DMS153 treated with DMSO at 0.1 percent for 48 hours (cell line): ENCODE data around the gene NUP43.
"Not testable (repeated sequence)": the region's sequence is repeated elsewhere in the genome, so short reads cannot be mapped to it uniquely, and the experiment has no call there.

Source experiments
- DNase-seq: peaks from one replicate; lab custom pipeline; 2025; ENCODE audit not compliant: unreplicated experiment; lab: John Stamatoyannopoulos, UW

NUP43 gene

DNA sequence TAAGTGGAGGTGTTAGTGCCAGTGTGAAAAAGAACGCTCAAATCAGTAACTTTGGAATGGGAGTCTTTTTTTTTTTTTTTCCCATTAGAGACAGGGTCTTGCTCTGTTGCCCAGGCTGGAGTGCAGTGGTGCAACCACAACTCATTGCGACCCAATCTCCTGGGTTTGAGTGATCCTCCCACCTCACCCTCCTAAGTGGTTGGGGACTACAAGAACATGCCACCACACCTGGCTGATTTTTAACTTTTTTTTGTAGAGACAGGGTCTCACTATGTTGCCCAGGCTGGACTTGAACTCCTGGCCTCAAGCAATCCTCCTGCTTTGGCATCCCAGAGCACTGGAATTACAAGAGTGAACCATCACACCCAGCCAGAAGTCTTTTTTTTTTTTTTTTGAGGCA lies 48.2 kb downstream of the NUP43 start:
- DNase-seq = no peak

DNA sequence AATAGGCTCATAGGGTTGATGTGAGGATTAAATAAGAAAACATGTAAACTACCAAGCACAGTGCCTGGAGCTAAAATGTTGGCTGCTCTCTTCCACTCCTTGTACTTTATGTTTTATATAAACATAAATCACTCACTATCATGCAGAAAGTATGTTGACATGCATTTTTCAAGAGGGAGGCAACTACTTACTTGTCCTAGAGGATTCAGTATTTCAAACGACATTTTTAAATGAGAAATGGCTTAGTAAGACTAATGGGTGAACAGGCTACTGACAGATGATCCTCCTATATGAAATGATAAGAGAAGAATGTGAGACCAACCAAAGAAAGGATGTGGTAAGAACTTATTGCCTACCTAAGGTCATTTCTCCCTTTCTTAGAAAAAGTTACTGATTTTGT lies 49.4 kb downstream of the NUP43 start:
- DNase-seq = no peak

DNA sequence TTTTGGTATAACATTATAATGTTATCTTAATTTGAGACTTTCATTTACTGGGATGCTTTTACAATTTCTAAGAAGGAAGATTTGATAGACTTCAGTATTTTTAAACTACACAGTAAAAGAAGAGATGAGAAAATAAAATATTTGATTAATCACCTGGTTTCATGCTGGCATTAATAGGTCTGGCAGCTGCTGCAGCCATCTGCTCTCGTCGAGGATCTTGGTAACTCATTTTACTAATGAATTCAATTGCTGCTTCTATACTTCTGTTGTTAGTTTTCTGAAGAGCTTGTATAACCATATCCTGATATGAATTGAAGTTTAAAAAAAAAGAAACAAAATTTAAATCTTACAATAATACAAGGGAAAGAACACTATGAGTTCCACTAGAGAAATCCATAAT lies 51.4 kb downstream of the NUP43 start:
- DNase-seq = no peak

DNA sequence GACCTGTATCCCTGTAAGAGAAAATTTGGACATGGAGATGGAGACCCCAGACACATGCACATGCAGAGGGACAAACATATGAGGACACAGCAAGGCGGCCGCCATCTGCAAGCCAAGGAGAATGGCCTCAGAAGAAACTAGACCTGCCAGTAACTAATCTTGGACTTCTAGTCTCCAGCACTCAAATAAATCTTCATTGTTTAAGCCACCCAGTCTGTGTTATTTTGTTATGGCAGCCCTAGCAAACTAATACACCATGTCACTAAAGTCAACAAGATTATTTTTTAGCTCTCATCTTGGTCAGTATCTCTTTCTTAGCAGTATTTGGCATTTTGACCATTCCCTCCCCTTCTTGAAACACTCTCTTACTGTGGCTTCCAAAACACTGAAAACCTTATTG lies 55.1 kb downstream of the NUP43 start:
- no peak for DNase-seq

DNA sequence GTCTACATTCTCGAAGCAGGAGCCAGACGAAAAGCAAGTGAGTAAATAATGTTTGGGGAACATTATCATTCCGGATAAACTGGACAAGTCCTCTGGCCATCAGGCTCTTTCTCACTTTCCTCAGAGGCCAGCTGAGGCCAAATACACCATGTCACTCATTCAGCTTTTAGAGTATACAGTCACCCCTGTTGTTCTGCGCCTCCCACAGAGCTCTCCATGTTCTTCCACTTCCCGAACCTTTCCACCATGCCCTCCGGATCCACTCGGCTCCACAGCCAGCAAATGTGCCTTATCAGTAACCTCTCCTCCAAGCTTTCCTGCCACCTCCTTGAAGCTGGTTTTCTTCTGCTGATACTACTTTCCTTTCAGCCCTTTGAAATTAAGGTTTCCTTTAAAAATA lies 60.1 kb downstream of the NUP43 start:
- no peak for DNase-seq

DNA sequence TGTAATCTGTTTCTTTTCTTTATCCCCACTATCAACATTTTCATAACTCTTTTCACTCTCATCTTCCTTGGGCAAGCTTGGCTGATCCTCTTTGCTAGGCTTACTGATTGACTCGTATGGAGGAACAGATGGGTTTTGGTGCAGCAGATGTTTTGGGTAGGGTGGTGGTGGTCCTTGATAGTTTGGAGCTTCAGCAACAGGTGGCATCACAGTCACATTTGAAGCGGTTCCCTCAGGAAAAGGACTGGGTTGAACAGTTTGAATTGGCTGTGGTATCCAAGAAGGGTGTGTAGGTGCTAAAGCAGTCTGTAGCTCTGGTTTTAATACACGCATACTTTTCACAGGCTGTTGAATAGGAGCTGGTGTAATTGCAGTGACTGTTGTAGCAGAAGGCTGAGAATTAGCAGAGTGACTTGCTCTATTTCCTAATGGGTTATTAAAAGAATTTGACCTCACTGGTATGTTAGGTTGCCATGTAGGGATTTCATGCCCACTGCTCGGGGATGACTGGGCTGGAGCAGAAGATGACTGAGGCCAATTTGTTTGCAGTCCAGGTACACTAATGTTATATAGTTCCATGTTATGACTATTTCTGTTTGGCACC lies 63.0 kb downstream of the NUP43 start:
- DNase-seq = no peak

DNA sequence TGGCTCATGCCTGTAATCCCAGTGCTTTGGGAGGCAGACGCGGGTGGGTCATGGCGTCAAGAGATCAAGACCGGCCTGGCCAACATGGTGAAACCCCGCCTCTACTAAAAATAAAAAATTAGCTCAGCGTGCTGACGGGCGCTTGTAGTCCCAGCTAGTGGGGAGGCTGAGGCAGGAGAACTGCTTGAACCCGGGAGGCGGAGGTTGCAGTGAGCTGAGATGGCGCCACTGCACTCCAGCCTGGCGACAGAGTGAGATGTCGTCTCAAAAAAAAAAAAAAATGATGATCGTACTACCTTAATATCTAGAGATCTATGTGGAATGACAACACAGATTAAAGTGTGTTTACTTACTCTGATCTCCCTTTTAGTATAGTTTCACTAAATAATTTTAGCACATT lies 64.5 kb downstream of the NUP43 start:
- not testable (repeated sequence) for DNase-seq

DNA sequence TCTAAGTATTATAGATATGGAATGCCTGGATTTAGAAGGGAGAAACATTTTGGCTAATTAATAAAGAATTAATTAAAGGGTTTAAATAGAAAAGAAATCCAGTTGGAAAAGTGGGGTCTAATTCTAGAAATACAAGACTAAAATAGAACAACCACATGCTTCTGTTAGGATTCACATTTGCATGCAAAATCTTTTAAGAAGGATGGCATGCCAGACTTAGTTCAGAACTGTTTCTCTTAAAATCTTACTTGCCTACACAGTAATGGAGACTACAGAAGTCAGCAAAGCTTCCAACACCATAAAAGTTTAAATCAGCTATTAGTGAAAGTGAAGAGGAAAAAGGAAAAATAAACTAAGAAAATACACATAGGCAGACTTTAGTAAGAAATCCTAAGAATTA lies 65.1 kb downstream of the NUP43 start:
- no peak for DNase-seq

DNA sequence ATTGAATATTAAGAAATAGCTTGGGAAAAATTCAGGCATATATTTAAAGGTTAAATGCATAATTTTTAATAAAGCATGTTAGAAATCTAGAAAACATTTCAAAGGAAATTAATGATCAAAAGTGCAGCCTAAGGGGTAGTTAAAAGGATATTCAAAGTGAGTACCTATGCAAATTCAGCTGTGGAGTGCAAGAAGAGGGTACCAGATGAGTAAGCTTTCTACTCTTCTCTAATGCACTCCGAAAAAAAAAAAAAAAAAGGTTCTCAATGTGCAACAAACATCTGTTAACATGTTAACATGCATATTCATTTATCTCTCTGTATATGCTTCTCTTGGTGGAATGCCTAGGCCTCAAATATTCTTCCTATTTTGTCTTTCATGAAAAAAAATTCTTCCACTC lies 65.8 kb downstream of the NUP43 start:
- DNase-seq = no peak
